GM23338 (cell line): ENCODE measurements around the gene BEST1.

ENCODE experiments used
- CTCF ChIP-seq, 2 experiments: fragments of 200-600 bp in 1 of 2; sonication (generic) in 1 of 2; conservative IDR thresholded peaks; 2 replicates each; pipeline versions ENCODE4 v1.5.1 to v1.6.1; 2016 to 2017; ENCODE audit warnings: antibody characterized with exemption in 2 of 2, low read depth in 2 of 2, mild to moderate bottlenecking in 2 of 2, moderate library complexity in 1 of 2
- POLR2AphosphoS5 ChIP-seq: IDR thresholded peaks from 2 replicates; pipeline ENCODE4 v1.6.1; 2016; ENCODE audit warnings: antibody characterized with exemption, low read depth
- TF ChIP-seq, protein P1 (sequence below): IDR thresholded peaks from 2 replicates; pipeline ENCODE4 v1.6.1; 2016; ENCODE audit warnings: antibody characterized with exemption

- TF ChIP-seq, protein P1, sequence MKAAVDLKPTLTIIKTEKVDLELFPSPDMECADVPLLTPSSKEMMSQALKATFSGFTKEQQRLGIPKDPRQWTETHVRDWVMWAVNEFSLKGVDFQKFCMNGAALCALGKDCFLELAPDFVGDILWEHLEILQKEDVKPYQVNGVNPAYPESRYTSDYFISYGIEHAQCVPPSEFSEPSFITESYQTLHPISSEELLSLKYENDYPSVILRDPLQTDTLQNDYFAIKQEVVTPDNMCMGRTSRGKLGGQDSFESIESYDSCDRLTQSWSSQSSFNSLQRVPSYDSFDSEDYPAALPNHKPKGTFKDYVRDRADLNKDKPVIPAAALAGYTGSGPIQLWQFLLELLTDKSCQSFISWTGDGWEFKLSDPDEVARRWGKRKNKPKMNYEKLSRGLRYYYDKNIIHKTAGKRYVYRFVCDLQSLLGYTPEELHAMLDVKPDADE, result no peak
- TF ChIP-seq CTCF (conservative IDR thresholded peaks at IDR 0.05; ENCODE audit: low read depth in 2 of 2) (no peak), POLR2AphosphoS5 (no peak)
Observed at GRCh38 chr11:61907871-61908729, 42.1 kb upstream of the BEST1 start.
